MM.1S (cell line): ENCODE measurements around the gene ANHX.

Experiments
- EZH2 ChIP-seq: fragments of 300-600 bp; sonication (generic); optimal IDR thresholded peaks from 2 replicates; pipeline ENCODE3; 2017; ENCODE audit warnings: low read depth, mild to moderate bottlenecking, antibody characterized with exemption, low read length, mixed read lengths
- TF ChIP-seq, protein P1 (sequence below): fragments of 300-600 bp; sonication (generic); IDR thresholded peaks from 2 replicates; pipeline ENCODE4 v1.5.1; 2016; ENCODE audit warnings: antibody characterized with exemption, low read length, mixed read lengths

DNA sequence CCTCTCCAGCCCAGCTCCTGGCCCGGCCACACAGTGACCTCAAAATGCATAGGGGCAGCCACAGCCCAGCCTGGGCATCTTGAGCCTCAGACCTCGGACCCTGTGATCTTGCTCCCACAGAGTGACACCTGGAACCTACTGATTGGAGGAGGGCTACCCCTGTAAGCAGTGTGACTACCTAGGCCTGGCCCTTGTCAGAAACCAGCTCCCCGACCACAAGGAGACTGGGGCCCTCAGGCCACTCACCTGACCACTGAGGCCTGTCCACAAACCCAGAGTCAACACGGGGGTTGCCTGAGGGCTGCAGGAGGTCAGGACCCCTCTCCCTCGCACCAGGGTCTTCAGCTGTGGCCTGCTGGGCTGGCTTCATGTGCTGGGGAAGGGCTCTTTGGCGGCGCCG is 9.0 kb downstream of the ANHX start:
- TF ChIP-seq, protein P1, sequence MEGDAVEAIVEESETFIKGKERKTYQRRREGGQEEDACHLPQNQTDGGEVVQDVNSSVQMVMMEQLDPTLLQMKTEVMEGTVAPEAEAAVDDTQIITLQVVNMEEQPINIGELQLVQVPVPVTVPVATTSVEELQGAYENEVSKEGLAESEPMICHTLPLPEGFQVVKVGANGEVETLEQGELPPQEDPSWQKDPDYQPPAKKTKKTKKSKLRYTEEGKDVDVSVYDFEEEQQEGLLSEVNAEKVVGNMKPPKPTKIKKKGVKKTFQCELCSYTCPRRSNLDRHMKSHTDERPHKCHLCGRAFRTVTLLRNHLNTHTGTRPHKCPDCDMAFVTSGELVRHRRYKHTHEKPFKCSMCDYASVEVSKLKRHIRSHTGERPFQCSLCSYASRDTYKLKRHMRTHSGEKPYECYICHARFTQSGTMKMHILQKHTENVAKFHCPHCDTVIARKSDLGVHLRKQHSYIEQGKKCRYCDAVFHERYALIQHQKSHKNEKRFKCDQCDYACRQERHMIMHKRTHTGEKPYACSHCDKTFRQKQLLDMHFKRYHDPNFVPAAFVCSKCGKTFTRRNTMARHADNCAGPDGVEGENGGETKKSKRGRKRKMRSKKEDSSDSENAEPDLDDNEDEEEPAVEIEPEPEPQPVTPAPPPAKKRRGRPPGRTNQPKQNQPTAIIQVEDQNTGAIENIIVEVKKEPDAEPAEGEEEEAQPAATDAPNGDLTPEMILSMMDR: no peak
- TF ChIP-seq EZH2: no peak
